Stimulated activated CD4-positive, alpha-beta T cell treated with anti-CD3 and anti-CD28 coated beads, Interleukin-2, amount 100 ng/mL, for 24 hours (primary cell): ENCODE data around the gene DGKG.

Experiments used
- DNase-seq, 2 donors: peaks; one replicate each; pipeline ENCODE4 v3.0.0-alpha.2; 2020

DGKG gene

DNA sequence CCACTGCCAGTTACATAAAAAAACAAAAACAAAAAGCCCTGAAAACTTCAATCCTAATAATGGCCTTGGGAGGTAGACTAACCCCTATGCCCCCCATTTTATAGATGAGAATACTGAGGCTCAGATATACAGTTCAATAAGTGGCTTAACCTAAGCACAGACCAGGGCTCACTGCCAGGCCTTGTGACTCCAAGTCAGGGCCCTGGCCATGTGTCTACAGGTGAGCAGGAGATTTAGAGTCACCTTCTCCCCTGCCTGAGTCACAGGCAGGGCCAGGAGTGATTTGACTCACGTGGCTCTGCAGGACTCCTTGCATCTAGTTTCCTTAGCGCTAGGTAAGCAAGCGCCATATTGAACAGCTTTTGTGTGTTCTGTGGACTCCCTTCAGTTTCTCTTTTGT lies 154.5 kb downstream of the DGKG start:
- DNase-seq, result no peak

DNA sequence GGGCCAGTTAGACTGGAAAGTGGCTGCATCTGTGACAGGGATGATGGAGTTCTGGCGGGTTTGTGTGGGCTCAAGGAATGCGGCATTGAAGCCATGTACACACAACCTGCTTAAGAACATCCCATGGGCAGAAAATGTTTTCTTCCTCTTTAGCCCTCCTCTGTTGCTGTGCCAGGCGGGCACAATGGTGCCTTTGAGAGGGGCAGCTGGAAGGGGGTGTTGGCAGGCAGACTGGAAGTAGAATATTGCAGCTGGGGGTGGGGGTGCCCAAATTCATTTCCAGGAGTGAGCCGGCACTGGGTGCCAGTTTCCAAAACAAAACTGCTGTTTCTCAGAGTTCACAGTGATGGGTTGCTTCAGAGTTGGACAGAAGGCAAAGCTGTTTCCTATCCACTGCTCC lies 161.3 kb downstream of the DGKG start:
- no peak for DNase-seq

DNA sequence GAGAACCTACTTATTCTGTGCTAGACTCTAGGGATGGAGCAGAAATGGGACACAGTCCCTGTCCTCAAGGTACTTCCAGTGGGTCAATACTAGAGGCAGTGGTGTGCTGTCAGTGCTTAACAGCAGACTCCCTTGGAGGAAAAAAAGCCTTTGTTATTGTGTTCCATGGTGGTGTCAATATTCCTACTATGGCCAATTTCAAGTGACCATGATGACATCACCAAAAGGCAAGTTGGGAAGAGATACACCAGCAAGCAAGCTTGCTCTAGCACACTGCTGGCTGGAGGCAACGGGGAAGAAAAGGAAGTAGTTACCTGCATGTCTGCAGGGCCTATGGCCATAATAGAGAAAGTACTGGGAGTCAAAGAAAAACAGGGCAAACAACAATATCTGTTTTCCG lies 163.6 kb downstream of the DGKG start:
- no peak for DNase-seq

DNA sequence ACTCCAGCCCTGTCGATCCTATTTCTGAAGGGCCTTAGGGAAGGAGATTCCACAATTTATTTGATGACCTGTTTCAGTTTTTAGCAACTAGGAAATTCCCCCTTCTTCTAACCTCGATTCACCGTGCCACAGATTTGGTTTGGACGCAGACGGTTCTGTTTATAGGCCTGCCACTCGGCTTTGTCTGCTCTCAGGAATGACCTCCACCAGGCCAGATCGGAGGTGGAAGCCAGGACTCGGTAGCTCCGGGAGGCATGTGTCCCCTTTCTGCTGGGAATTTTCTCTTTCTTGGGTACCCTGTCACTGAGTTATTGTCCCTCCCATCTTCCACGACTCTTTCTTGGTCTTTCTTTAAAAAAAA lies 167.6 kb downstream of the DGKG start:
- no peak for DNase-seq

DNA sequence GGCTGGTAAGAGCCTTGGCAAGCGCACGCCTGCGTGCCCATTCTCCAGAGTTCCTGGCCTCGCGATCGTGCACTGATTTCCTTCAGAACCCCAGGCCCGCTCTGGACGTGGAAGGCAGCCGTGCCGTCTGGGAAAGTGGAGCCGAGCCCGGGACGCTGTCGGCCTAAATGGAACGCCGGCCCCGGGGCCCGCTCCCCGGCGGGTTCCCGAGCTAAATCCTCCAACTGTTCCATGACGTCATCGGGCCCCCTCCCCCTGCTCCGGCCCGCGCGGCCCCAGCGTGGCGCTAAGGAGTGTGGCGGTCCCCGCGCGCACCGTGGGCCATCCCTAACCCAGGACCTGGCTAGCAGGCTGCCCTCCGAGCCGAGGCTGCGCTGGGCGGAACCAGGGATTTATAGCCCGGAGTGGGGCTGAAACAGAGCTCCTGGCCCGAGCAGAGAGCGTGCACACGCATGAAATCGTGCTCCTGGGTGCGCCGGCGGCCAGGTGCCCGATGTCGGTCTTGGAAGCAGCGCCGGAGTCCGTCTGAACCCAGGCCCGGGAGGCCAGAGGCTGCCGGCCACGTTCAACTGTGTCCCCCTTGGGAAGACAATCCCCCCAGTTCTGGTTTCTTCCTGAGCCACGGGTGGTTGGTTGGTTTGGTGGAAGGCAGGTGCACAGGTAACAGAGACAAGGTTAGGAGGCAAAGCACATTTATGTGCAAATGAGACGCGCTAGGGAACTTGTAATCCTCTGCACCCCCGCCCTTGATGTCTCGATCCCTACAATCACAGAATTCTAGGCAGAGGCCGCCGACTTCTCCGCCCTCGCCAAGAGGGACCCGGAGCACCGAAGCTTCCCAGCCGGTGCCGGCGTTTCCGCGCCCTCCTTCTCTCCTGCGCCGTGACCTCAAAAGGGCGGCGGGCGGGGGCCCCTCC lies 168.2 kb downstream of the DGKG start:
- no peak for DNase-seq

DNA sequence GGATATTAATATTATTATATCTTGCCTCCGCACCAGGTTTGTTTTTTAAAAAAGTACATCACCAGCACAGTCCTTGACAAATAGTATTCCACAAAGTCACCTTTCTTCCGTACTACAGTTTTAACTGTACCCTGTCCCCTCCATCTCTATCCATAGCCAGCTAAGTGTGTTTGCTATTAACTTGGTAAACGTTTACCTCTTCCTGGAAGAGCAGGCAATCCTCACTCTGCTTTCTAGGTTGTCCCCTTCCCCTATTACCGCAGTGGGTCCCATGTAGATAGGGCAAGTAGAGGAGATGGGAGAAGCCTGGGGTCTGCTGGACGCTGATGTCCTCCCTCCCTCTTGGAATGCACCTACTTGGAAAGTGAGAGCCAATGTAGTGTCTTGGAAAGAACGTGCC lies 169.2 kb downstream of the DGKG start:
- no peak for DNase-seq

DNA sequence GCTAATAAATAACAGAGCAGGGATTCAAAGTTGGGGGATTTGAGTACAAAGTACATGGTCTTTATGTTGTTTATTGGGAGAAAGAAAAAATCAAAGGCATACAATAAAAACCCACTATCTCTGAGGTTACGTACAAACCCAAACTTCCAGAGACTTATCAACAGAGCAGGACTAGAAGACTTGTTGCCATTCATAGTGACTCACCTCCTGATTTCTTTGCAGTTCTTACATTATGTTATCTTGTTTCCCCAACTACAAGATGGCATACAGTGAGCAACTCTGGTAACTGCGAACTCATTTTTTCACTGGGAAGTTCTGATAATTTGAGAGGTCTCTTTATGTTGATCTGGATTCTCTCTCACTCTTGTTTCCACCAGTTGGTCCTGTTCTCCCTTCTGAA lies 172.5 kb downstream of the DGKG start:
- no peak for DNase-seq

DNA sequence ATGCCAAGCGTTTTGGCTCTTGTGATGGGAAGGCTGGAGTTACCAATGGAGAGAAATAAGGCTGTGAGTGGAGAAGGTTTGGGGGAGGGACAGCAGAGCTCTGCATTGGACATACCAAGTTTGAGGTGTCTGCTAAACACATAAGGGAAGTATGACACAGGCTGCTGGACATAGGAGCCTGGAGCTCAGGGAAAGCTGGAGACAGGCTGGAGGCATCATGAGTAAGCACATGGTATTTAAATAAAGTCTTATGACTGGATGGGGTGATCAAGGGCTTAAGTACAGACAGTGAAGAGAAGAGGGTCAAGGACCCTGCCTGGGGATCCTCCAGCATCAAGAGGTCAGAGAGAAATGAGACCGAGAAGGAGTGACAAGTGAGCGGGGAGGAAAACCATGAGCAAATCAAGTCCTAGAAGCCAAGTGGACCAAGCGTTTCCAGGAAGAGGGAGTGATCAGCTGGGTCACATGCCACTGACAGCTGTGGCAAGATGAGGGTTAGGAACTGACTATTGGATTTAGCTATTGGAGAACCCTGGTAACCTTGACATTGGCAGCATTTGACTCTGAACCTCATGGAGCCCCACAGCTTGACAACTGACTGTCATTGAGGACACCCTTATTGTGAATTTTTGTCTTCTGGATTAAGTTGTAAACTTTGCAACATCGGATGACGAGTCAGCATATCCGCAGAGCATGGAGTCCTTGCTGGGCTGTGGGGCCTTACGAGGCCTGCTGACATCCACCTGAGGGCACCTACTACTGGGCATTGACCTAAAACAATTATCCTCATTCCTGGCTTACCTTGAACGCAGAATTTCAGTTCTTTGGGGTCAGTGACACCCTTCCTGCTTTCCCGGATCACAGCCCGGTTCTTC lies 174.4 kb downstream of the DGKG start:
- DNase-seq, result no peak

DNA sequence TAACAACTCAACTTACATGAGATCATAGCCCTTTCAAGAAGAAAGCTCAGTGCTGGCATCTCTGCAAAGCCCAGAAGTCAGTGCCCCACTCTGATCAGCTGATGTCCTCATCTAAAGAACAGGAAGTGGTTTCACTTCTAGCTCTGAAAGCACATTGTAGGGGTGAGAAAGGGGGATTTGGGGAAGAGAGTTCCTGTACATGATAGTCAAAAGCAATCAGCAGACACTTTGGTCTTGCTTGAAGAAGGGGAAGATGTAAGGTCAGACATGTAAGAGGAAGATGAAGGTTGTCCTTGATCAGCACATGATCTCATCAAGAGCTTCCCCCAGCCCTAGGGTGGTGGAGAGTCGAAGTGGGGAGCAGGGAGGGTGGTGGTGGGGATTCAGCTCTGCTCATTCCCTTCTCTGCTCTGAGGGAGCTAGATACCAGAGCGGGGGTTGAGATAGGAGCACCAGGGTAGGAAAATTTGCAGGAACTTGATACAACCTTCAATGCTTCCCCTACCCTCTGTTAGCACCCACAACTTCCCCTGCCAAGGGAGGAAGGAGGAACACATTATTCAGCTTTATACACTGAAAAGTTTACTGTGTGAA lies 176.7 kb downstream of the DGKG start:
- DNase-seq, result no peak

DNA sequence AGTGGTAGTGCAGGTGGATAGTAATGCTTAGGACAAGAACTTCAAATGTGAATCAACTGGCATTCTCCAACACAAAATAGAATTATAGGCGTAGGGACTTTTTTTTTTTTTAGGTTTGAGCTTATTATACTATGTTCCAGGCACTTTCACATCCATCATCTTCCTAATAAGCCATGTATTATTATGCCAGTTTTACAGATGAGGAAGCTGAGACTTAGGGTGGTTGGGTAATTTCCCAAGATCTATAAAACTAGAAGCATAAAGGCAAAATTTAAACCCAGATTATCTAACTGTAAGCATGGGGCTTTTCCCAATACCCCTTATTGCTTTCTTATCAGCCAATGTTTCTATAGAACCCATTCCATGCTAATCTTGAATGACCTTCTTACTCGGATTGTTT lies 178.0 kb downstream of the DGKG start:
- no peak for DNase-seq

DNA sequence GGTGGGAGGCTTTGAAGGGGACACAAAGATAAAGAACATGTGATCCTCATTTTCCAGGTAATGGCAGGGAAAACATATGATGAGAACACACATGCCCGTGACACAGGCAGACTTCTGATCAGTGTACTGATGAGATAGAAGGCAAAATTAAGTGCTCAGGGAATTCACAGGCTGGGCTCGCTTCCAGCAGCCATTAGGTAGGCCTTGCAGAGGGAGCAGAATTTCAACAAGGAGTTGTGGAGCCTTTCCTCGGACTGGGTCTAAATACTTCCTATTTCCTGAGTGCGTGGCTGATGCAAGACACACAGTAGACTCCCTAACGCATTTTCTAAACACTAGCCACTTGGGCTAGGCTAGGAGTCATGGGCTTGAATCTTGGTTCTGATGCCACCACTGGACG lies 179.2 kb downstream of the DGKG start:
- no peak for DNase-seq

DNA sequence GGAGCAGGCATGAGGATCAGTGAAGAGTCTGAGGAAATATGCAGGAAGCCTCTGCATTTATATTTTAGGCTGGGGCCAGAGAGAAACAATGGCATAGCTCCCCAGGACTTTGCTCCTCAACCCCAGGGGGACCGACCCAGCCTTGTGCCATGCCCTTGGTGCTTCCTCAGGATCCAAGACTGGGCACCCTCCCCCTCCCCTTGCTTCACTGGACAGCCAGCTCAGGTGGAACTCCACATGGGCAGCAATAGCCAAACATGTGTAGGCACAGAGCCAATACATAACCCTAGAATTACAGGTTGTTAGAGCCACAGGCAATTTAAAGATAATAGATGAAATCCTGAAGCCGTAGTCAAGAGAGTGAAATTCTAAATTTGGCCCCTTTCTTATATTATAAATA lies 180.1 kb downstream of the DGKG start:
- no peak for DNase-seq

DNA sequence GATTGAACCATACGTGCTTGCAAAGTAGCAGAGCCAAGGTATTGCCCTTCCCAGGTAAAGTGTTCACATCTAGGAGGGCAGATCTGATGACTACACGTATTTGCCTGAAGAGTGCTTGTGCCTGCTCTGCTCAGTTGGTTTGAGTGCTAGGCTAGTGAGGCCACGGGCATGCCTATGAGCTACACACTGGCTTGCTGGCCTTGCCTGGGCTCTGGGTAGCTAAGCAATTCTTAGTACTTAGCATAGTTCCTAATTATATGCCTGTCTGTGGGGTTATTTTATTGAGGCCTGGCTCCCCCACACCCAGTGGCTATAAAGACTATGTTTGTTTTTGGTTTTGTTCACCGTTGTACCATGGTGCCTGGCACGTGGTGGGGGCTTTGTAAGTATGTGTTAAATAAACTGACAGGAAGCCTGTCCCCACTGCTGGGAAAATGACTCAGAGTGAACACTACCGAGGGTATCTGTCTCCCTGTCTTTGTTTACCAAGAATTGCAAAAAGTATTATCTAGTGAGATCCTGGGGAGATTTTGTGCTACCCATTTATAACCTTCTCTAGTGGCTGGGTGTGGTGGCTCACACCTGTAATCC lies 181.0 kb downstream of the DGKG start:
- DNase-seq, result no peak

DNA sequence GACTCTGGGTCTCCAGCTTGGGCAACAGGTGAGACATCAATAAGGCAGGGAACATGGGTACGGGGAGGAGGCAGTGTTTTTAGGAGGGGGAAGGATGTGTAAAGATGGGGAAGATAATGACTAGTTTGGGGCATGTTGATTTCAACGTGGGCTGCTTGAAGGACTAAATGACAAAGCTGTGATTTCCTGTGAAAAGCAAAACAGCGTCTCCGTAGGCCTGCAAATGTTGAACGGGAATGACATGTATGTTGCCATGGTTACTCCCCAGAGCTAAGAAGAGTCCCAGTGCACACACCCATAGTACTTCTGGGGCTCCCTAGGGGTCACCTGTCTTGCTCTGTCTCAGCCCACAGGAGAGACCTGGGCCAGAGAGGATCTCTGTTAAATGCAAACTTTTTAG lies 181.9 kb downstream of the DGKG start:
- no peak for DNase-seq

DNA sequence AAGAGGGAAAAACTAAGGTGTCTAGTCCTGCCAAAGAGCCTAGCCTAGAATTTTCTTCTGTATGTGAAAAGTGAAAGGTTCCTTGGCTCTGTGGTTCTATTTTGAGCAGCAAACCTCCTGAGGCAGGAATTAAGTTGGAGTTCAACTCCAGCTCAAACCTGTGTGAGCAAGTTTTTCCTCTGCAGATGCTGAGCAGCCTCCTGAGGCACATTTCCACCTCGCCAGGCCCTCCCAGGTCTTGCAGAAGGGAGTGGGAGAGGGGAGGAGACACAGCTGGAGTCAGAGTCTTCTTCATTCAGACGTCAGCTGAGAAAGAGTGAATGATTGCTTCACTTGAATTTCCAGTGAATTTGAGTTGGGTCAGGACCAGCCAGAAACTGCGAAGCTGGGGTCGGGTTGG lies 183.6 kb downstream of the DGKG start:
- DNase-seq, result no peak

DNA sequence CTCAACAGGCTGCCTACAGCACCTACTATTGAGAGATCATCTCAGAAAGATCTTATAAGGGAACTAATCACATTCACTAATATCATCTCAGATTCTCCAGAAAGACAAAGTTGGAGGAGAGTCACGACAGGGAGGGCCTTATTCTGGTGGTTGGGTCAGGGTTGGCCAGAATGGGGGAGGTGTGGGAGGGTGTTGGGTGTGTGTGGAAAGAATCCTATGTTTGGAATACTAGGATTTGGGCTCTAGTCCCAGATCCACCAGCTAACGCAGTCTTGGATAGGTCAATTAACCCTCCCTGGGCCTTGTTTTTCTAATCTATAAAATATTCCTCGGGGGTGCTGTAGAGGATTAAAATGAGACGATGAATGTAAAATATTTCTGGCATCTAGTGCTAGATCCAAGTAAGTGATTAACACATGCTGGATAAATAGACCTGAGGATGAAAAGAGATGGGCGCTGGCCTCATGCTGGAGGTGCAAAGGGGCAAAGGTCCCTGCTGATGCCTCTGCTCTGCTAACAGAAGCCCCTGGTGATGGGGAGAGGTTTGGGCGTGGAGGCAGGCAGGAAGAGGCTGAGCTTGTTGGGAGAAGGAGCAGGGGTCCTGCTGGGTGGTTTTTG lies 185.6 kb downstream of the DGKG start:
- no peak for DNase-seq

DNA sequence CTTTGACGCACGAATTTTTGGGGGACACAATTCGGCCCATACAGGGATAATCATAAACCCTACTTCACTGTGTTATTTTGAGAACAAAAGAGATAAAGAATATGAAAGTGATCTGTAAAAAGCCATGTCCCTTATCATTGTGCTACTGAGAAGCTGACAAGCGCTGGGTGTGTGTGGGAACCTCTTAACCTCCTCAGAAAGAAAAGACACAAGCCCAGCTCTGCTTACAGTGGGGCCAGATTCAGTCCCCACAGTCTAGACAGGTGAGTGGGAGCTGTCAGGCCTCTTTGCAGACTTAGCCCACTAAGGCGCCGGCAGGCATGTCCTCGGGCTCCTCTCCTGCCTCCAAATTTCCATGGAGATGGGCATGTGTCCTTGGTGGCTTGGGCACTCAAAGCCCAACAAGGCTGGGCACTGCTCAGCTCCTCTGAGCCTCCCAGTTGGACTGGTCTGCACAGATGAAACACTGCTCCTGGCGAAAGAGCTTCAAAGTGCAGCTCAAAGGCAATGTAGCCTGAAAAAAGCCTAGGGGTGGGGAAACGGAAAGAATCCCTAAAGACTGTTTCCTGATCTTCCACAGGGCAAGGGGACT lies 188.7 kb downstream of the DGKG start:
- DNase-seq, result no peak

DNA sequence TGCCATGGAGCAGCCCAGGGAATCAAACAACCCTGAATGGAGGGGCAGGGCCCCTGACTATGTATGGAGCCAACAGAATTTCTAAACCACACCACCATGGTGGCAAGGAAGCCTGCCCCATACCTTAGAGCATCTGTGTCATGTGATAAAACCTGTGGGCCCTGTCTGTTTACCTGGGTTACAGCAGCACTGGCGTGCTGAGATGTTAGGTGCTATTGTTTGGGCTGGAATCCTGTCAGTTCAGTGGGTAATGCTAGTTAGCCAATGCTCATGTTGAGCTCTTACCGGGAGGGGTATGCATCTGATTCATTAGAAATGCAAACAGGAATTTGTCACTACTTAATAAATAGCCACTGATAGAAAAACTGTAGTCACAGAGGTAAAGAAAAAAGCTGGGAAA lies 189.7 kb downstream of the DGKG start:
- no peak for DNase-seq

DNA sequence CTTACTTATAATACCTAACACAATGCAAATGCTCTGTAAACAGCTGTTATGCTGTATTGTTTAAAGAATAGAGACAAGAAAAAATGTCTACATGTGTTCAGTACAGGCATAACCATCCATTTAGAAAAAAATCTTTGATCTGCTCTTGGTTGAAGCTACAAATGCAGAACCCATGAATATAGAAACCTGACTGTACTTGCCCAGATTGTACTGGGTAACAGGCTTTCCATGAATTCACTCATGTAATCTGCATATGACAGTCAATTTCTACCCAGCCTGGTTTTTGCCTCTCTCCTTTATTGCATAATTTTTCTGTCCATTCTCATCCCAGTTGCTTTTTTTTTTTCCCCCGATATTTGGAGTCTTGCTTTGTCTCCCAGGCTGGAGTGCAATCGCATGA lies 190.5 kb downstream of the DGKG start:
- DNase-seq, result no peak

DNA sequence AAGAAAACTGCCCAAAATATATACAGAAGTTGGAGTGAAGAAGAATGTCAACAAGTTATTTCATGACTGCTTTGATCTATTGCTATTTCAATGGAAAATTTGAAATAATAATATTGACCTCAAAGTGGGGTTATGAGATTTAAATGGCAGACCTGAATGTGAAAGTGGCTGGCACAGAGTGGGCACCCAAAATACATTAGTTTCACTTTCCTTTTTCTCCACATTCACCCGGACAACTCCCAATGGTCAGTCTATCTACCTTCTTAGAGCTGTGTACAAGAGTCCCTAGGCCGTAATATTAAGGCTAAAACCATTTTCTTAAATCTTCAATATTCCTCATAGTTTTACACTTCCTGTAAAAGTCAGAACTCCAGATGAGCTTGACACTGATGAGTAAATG lies 191.5 kb downstream of the DGKG start:
- DNase-seq, result no peak

DNA sequence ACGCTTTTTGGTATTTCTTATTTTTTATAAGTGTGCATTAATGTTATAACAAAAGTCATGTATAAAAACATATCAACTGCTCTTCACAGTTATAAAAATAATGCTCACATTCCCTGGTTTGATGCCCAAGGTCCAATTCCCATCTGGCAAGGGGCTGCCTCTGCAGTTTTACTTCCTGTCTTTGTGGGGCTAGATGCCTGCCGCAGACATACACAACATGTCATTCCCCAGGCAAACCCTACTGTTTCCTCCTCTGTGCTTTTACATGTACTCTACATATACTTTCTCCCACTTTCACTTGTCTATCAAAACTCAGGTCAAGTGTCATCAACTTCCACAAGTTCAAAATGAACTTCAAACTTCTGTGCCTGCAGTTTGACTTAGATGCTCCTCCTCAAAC lies 192.7 kb downstream of the DGKG start:
- no peak for DNase-seq

DNA sequence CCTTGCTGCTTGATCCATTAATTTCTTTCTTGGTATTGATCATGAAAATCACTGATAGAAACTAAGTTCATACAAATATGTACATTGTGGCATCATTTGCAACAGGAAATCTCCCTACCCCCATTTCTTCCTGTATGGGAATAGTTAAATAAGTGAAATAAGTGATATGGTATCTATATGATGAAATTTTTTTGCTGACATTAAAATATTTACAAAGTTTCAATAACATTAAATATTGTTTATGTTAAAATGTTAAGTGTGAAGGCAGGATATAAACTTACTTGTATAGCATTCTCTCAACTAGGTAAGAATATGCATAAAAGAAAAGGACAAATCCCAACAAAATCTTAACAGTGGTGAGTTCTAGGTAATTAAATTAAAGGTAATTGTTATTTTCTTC lies 193.1 kb downstream of the DGKG start:
- no peak for DNase-seq
